ENCODE data around the gene SEC16A.

SEC16A gene

DNA sequence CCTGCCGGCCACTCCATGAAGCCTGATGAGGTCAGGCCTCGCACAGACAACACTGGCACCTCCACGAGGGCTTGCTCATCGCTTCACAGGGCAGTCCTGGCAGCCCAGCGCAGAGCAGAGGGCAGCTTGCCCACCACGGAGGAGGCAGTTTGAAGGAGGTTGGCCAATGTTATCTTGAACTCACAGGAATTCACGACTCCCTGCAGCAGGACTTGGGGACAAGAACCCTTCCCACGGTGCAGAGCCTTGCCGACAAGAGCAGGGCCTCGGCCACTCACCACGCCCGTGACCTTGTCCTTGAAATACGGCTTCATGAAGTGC is 87.9 kb downstream of the SEC16A start:
- no peak for DNase-seq

DNA sequence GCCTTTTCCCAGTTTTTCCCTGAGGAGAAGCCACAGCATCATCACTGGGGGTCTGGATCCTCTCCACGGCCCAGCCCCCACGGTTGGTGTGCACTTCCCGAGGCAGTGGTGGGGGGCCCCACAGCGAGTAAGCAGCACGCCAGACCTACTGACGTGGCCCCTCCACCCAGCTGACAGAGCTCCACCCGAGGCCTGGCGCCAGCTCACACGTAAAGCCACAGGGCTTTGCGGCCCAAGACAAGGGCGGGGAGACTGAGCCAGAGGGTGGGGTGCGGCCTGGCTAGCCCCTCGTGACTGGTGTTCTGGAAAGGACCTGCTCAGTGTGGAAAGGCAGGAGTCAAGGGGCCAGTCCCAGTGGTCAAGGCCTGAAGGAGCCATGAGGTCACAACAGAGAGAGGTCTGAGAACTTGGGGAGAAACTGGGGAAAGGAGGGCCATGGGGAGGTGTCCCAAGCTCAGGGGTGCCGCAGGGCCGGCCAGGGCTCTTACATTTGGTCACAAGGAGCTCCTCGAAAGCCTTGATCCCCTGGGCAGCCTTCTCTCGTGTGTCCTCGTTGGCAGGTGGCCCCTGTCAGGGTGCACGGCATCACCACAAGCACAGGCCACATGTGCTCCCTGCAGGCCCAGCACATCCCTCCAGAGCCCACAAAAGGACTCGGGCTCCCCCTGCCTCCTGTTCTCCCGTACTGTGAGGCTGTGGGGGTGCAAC is 88.4 kb downstream of the SEC16A start:
- no peak for DNase-seq

DNA sequence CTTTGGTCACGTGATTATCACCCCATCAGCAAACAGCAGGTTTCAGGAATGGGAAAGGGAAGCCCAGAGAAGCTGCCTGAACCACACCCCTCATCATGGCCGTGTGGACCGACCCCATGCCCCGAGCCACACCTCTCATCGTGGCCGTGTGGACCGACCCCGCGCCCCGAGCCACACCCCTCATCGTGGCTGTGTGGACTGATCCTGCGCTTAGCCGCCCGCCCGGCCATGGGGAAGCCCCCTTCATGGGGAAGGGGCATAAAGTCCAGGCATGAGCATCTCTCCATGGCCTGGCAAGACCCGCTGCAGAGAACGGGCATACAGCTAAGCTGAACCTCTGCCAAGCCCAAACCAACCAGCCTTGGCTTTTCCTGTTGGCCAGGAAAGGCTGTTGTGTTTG is 89.3 kb downstream of the SEC16A start:
- DNase-seq, result no peak

GRCh38 chr9:136392538-136393449 is 90.0 kb downstream of the SEC16A start:
- DNase-seq, result no peak

- no peak for DNase-seq
These were observed 90.9 kb downstream of the SEC16A start for GRCh38 chr9:136391737-136392537.

Data from CD4-positive, alpha-beta T cell treated with Interleukin-17A for 1 hour (primary cell).